Bronchial epithelial cell (primary cell): ENCODE data around the gene ACVR1C. TPM values are rescaled to one million over a fixed set of nuclear protein-coding genes. Genes with fewer than 3 reads are reported as not detected.

Experiments used
- DNase-seq: peaks from one replicate; pipeline ENCODE4 v3.0.0-alpha.2; 2010; ENCODE audit warnings: low read depth
- FAIRE-seq: peaks from 2 replicates; lab custom pipeline; 2011; peaks lifted over from hg19 to GRCh38; lab: Jason Lieb, UNC
- H3K27me3 ChIP-seq: 2 replicates; pipeline ENCODE4 v1.5.1; 2011; ENCODE audit warnings: low read length; ENCODE audit not compliant: control insufficient read depth, insufficient read depth
- H3K36me3 ChIP-seq: 2 replicates; pipeline ENCODE4 v1.5.1; 2011; ENCODE audit warnings: low read length; ENCODE audit not compliant: control insufficient read depth, insufficient read depth
- H3K4me3 ChIP-seq: 2 replicates; pipeline ENCODE4 v1.5.1; 2011; ENCODE audit warnings: mild to moderate bottlenecking, low read depth, low read length, control low read depth
- total RNA-seq: library from RNA; depleted of rRNA; stranded (reverse); fragments of >200 nt; gene quantifications from 2 replicates; pipeline ENCODE4 v1.2.1, GENCODE V29; 2014
- TF ChIP-seq, protein P1 (sequence below): IDR thresholded peaks from 2 replicates; pipeline ENCODE4 v1.5.1; 2011; ENCODE audit warnings: mild to moderate bottlenecking, moderate library complexity, low read length, control low read depth, inconsistent platforms; ENCODE audit not compliant: insufficient read depth, severe bottlenecking

Gene ACVR1C
- total RNA-seq, 1 donor from 2014 or later: 0.26 TPM

DNA sequence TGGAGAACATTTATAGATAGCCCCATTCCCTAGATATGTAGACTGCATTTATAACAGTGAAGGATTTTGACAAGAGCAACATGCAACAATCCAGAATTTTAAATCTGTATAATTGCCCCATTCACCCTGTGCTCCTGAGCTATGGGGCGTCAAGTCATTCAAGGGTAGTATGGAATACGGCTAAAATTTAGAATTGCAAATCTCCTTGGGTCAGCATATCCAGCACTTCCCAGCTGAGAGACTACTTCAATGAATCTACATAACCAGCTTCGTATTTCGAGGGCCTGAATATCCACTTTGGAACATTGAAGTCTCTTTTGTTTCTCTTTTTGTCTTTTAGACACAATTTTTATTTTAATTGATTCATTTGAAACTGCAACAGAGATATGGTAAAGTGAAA lies 28.4 kb upstream of the ACVR1C start:
- FAIRE-seq: no peak
- TF ChIP-seq, protein P1, sequence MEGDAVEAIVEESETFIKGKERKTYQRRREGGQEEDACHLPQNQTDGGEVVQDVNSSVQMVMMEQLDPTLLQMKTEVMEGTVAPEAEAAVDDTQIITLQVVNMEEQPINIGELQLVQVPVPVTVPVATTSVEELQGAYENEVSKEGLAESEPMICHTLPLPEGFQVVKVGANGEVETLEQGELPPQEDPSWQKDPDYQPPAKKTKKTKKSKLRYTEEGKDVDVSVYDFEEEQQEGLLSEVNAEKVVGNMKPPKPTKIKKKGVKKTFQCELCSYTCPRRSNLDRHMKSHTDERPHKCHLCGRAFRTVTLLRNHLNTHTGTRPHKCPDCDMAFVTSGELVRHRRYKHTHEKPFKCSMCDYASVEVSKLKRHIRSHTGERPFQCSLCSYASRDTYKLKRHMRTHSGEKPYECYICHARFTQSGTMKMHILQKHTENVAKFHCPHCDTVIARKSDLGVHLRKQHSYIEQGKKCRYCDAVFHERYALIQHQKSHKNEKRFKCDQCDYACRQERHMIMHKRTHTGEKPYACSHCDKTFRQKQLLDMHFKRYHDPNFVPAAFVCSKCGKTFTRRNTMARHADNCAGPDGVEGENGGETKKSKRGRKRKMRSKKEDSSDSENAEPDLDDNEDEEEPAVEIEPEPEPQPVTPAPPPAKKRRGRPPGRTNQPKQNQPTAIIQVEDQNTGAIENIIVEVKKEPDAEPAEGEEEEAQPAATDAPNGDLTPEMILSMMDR: no peak
- H3K36me3 ChIP-seq: no peaks in the 10 kb centered on the region
- DNase-seq: no peak
- no peak overlapping the region for H3K4me3 ChIP-seq
- H3K27me3 ChIP-seq: no peaks in the 10 kb centered on the region

DNA sequence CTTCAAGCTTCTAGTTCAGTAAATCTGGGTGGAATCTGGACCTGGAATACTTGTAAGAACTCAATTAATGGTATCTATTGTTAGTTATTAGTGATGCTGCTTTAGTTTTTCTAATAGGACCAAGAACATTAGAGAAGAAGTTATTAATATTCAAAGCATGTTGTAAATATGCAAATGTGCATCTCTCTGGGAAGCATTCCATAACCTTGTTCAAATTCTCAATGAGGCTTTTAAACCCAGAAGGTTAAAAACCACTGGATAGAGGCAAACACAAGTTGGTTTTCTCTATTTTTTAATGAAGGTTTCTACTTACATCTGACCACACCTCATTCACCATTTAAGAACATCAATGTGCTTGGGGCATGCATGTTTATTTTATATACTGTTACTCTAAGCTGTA lies 16.1 kb upstream of the ACVR1C start:
- no peak for FAIRE-seq

DNA sequence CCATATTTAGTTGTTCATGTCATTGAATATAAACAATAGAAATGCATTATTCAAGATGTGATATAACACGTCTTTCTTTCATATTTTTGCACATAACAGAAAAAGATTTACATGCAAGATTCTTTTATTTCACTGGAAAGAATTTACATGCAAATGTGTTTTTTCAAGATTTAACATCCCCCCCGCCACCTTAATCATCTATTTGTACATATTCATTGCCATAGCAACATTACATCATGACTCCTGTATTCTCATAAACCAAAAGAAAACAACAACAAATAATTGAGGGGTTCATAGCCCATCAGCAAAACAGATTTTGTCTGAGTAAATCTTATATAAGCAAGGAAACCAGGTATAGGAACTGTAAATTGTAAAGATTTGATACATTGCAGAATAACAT lies 3.2 kb upstream of the ACVR1C start:
- peaks cover 5% of the 10 kb centered on the region for H3K27me3 ChIP-seq
- TF ChIP-seq, protein P1: no peak
- DNase-seq (no peak), FAIRE-seq (no peak)
- H3K4me3 ChIP-seq: no peak overlapping the region
- H3K36me3 ChIP-seq: no peaks in the 10 kb centered on the region

More for the DNA sequence above, 16.1 kb upstream of the ACVR1C start:
- H3K4me3 ChIP-seq: no peak overlapping the region
- no peaks in the 10 kb centered on the region for H3K36me3 ChIP-seq
- TF ChIP-seq, protein P1: no peak
- peaks cover 2% of the 10 kb centered on the region for H3K27me3 ChIP-seq
- no peak for DNase-seq

DNA sequence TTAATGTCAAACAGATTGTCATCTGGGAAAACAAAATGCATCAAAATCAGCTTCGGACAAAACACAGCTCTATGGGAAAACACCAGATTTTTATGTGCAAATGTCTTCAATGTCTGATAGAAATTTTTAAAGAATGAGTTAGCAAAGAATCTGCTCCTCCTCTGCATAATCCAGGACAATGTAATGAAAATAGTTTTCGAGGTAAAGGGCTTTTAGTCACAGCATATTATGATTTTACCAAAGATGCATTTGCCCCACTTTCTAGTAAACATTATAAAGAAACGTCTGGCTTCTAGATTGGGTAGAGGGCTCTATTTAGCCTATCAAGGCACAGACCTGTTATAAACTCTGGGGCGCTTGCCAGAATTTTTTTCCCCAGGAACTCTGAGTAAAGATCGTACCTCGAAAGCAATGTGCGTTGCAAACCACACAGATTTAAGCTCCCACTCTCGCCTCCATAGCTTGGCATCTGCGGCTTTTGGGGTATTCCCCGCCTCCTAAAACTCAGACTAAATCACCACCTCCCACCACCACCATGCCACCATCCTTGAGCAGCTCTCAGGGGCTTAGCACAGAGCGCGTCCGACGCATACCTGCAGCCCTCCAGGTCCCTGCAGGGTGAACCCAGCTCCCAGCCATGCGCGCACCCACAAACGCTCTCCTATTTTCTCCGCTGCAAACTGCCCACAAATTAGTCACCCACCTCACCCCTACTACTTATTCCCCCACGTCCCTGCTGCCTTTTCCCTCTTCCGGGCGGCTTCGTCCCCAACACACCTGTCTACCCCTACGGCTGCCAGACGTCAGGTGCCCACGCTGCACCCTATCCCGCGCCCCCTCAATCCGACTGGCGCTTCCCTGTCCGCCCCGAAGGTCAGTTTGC lies 829 bp downstream of the ACVR1C start:
- TF ChIP-seq, protein P1: no peak
- FAIRE-seq (no peak), DNase-seq (peak; percentile 23)
- H3K4me3 ChIP-seq: peak overlapping the region; percentile 47
- H3K27me3 ChIP-seq: peaks cover 5% of the 10 kb centered on the region
- H3K36me3 ChIP-seq: no peaks in the 10 kb centered on the region

DNA sequence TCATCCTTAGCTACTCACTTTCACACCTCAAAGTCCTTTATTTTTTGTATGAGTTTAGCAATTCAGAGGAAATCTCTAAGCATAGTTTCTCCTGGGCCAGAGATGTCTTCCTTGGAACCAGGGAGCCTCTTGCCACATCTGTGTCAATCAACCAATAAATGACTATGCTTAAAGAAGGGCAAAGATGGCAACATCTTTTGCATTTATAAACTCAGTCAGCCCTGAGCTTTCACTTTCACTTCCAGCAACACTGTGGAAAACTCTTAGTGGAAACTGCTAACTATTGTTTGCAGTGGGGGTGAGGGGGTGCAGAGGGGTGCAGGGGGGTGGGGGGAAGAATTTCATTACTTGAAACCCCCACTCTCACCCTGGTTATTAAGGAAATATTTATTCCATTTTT lies 3.4 kb downstream of the ACVR1C start:
- FAIRE-seq (no peak), DNase-seq (no peak)
- H3K4me3 ChIP-seq: no peak overlapping the region
- H3K36me3 ChIP-seq: no peaks in the 10 kb centered on the region
- peaks cover 5% of the 10 kb centered on the region for H3K27me3 ChIP-seq
- TF ChIP-seq, protein P1: no peak
